Retina (tissue), 1 donor: Measurements from ENCODE around the gene PPP1R14C.

ENCODE experiments used
- DNase-seq: peaks from one replicate; pipeline ENCODE4 v3.0.0-alpha.2; 2016

PPP1R14C gene

GRCh38 chr6:150139533-150139932 lies 3.3 kb upstream of the PPP1R14C start:
- DNase-seq: no peak

- no peak for DNase-seq
Observed at GRCh38 chr6:150140236-150140969, 2.4 kb upstream of the PPP1R14C start.

GRCh38 chr6:150142097-150142669 lies 661 bp upstream of the PPP1R14C start:
- DNase-seq: no peak

- peak; percentile 86 for DNase-seq
Observed at GRCh38 chr6:150143516-150144293, 861 bp downstream of the PPP1R14C start.

GRCh38 chr6:150144294-150144868 lies 1.5 kb downstream of the PPP1R14C start:
- DNase-seq: no peak

GRCh38 chr6:150145427-150145826 lies 2.6 kb downstream of the PPP1R14C start:
- DNase-seq: no peak

GRCh38 chr6:150145830-150146229 lies 3.0 kb downstream of the PPP1R14C start:
- DNase-seq: no peak

- no peak for DNase-seq
Observed at GRCh38 chr6:150146436-150146835, 3.6 kb downstream of the PPP1R14C start.

GRCh38 chr6:150149146-150149545 lies 6.3 kb downstream of the PPP1R14C start:
- no peak for DNase-seq

- no peak for DNase-seq
Observed at GRCh38 chr6:150150458-150150820, 7.6 kb downstream of the PPP1R14C start.

GRCh38 chr6:150150821-150151646 lies 8.2 kb downstream of the PPP1R14C start:
- DNase-seq: no peak

GRCh38 chr6:150152891-150153876 lies 10.3 kb downstream of the PPP1R14C start:
- DNase-seq: no peak

GRCh38 chr6:150153905-150154492 lies 11.2 kb downstream of the PPP1R14C start:
- no peak for DNase-seq

GRCh38 chr6:150156460-150156859 lies 13.6 kb downstream of the PPP1R14C start:
- no peak for DNase-seq

- DNase-seq: no peak
Observed at GRCh38 chr6:150157081-150157480, 14.2 kb downstream of the PPP1R14C start.

GRCh38 chr6:150159757-150160156 lies 16.9 kb downstream of the PPP1R14C start:
- no peak for DNase-seq

GRCh38 chr6:150163970-150164369 lies 21.1 kb downstream of the PPP1R14C start:
- no peak for DNase-seq

- no peak for DNase-seq
Observed at GRCh38 chr6:150165020-150165702, 22.3 kb downstream of the PPP1R14C start.

GRCh38 chr6:150167479-150167873 lies 24.6 kb downstream of the PPP1R14C start:
- DNase-seq: no peak

GRCh38 chr6:150169181-150169580 lies 26.3 kb downstream of the PPP1R14C start:
- no peak for DNase-seq
